Thyroid gland (tissue), 4 donors: ENCODE measurements around the gene LTB4R. TPM values are rescaled to one million over a fixed set of nuclear protein-coding genes. Genes with fewer than 3 reads are reported as not detected.

Experiments
- DNase-seq, 2 donors: peaks; one replicate each; pipeline ENCODE4 v3.0.0-alpha.2; 2019
- H3K27ac ChIP-seq, 3 donors: fragments of 200-600 bp; sonication (generic); 1 replicate in 2 of 3; 2 replicates in 1 of 3; pipeline ENCODE4 v1.5.1; 2016 to 2019; ENCODE audit warnings: mild to moderate bottlenecking in 1 of 3, moderate library complexity in 1 of 3
- H3K27me3 ChIP-seq: fragments of 200-600 bp; sonication (generic); one replicate; pipeline ENCODE4 v1.5.1; 2019
- H3K36me3 ChIP-seq, 2 donors: fragments of 200-600 bp; sonication (generic); one replicate each; pipeline ENCODE4 v1.5.1; 2016 to 2019
- H3K4me1 ChIP-seq, 2 donors: fragments of 200-600 bp; sonication (generic); one replicate each; pipeline ENCODE4 v1.5.1; 2017 to 2019
- H3K4me3 ChIP-seq, 3 donors: fragments of 200-600 bp; sonication (generic); replicated peaks in 1 of 3; 1 replicate in 2 of 3; 2 replicates in 1 of 3; pipeline ENCODE4 v1.5.1; 2016; ENCODE audit warnings: mild to moderate bottlenecking in 1 of 3
- H3K9me3 ChIP-seq: fragments of 200-600 bp; sonication (generic); one replicate; pipeline ENCODE4 v1.5.1; 2017
- POLR2A ChIP-seq, 2 donors: fragments of 450-650 bp; IDR thresholded peaks; one replicate each; pipeline ENCODE4 v1.6.1; 2017; ENCODE audit warnings: antibody characterized with exemption in 2 of 2, mild to moderate bottlenecking in 2 of 2, moderate library complexity in 1 of 2
- WGBS, 2 donors: methylation state at CpG; one replicate each; pipeline ENCODE4 v1.1.5; 2017; 5-methylcytosine and 5-hydroxymethylcytosine counted together
- intact Hi-C: fragments of 100-400 bp; cut with DNase I; formaldehyde crosslinking; loops from one replicate; pipeline ENCODE4 v1.15.1; 2023
- total RNA-seq, 4 donors: library from RNA; depleted of rRNA; stranded (reverse); fragments of >200 nt; gene quantifications; one replicate each; pipeline ENCODE4 v1.2.3, GENCODE V29; 2016
- TF ChIP-seq, protein P1 (sequence below), 6 experiments: fragments of 200-600 bp in 3 of 6; fragments of 450-650 bp in 3 of 6; sonication (generic) in 3 of 6; IDR thresholded peaks; one replicate each; pipeline ENCODE4 v1.5.1; 2016 to 2019; ENCODE audit warnings: antibody characterized with exemption in 6 of 6, mild to moderate bottlenecking in 2 of 6, inconsistent platforms in 1 of 6, moderate library complexity in 1 of 6

LTB4R gene
- total RNA-seq, 4 donors from 2014 or later, result 4.2 to 7.4 (median 4.3) TPM

DNA sequence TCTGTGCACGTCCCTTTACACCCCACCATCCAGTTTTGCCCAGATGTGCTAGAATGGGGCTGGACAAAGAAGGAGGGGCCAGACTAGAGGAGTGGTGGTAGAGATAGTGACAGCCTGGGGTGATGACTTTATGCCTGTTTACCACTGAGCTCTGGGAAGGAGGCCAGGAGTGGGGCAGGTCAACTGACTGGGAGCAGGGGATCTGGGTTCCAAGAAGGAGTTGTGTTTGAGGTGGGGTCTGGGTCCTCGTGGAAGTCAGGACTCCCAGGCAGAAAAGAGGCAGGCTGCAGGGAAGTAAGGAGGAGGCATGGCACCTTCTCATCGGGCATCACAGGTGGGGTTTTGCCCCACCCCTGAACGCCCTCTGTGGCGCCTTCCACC is 1.0 kb upstream of the LTB4R start:
- peaks cover 19 to 57% of the 10 kb centered on the region in 2 donors for H3K4me1 ChIP-seq
- 38 to 53% methylated on average over 3 to 5 of the region's 5 CpGs for WGBS, 2 donors
- no peaks in the 10 kb centered on the region for H3K27me3 ChIP-seq
- intact Hi-C loops, result no loop called here
- no peak for TF ChIP-seq POLR2A (IDR thresholded peaks at IDR 0.05)
- TF ChIP-seq, protein P1, sequence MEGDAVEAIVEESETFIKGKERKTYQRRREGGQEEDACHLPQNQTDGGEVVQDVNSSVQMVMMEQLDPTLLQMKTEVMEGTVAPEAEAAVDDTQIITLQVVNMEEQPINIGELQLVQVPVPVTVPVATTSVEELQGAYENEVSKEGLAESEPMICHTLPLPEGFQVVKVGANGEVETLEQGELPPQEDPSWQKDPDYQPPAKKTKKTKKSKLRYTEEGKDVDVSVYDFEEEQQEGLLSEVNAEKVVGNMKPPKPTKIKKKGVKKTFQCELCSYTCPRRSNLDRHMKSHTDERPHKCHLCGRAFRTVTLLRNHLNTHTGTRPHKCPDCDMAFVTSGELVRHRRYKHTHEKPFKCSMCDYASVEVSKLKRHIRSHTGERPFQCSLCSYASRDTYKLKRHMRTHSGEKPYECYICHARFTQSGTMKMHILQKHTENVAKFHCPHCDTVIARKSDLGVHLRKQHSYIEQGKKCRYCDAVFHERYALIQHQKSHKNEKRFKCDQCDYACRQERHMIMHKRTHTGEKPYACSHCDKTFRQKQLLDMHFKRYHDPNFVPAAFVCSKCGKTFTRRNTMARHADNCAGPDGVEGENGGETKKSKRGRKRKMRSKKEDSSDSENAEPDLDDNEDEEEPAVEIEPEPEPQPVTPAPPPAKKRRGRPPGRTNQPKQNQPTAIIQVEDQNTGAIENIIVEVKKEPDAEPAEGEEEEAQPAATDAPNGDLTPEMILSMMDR (IDR thresholded peaks at IDR 0.05), result no peak
- H3K36me3 ChIP-seq, result peaks cover 12% of the 10 kb centered on the region in 2 donors
- H3K4me3 ChIP-seq, result peak overlapping the region in 1 of 3 donors; percentile 35
- no peaks in the 10 kb centered on the region for H3K9me3 ChIP-seq
- peak overlapping the region in 2 of 3 donors; percentile 82 to 89 for H3K27ac ChIP-seq
- no peak for DNase-seq

DNA sequence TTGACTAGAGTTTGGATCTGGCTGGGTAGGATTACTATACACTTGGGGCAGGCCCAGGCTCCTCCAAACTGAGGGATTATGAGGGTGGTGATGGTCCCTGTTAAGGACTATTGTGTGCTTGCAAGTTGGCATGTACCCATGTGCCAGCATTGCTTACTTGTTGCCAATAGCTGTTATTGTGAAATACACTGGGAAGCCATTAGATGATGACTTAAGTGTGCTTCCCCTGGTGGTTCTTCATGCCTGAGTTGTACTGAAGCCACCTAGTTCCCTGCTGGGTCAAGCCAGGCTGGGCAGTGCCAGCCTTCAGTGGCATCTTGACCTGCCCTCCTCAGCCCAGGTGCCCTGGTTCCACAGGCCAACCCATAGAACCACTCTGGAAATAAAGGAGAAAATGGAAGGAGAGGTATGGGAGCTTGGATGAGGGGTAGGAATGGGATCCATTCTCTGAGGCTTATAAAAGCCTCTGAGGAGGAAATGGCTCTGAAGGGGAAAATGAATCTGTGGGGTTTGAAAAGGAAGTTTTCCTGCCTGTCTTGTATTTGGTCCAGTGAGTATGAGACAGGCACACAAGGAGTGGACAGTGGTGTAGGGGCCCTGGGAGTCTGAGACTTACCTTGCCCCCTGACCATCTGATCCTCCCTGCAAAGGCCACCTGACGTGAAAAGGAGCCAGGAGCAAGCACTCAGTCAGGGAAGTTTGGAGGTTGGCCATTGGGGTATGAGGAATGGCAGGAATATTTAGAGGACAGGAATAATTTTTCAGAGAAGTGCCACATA is 724 bp downstream of the LTB4R start:
- DNase-seq, result peak; percentile 46 to 52
- intact Hi-C loops, result no loop called here
- Histone ChIP-seq H3K27me3 (no peaks in the 10 kb centered on the region), H3K9me3 (no peaks in the 10 kb centered on the region), H3K4me3 (peak overlapping the region in 1 of 3 donors; percentile 35), H3K4me1 (peaks cover 19 to 73% of the 10 kb centered on the region in 2 donors), H3K36me3 (no peaks in the 10 kb centered on the region), H3K27ac (peak overlapping the region; percentile 82 to 89 (median 84))
- TF ChIP-seq, protein P1 (IDR thresholded peaks at IDR 0.05), result no peak
- no peak for TF ChIP-seq POLR2A (IDR thresholded peaks at IDR 0.05)
- 100% methylated on average over 1 of the region's 1 CpG for WGBS, 2 donors

DNA sequence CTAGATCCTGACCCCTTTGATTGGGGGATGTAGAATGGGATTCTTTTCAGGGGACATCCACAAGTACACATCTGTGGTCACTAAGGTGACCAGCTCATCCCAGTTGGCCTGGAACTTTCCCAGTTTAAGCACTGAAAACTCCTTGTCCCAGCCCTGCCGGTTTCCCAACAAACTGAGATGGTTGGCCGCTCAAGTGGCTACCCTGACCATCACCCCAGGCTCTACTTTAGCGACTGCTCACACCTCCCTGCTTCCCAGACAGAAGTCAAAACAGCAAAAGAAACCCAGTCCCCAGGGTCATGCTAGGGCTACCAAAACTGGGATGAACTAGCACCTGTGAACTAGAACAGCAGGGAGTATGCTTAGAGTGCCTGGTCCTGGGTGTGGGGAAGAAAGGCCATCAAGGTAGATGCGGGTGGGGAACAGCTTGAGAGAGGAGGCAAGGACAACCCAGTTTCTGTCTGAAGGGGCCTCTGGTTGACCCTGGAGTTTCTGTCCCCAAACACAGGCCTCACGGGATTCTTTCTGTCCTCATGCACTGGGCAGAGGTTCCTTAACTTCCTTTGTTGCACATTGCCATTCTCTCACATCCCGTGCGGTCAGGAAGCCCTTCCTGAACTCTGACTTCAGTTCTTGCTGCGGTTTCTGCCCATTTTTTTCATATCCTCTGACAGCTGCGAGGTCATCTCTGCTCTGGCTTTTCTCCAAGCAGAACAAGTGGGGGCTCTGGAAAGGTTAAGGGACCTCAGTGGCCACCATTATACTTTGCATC is 1.6 kb downstream of the LTB4R start:
- peaks cover 19 to 74% of the 10 kb centered on the region in 2 donors for H3K4me1 ChIP-seq
- no peaks in the 10 kb centered on the region for H3K36me3 ChIP-seq
- H3K27ac ChIP-seq, result peak overlapping the region; percentile 48 to 89 (median 82)
- WGBS, 2 donors, result 62 to 63% methylated on average over 8 to 9 of the region's 9 CpGs
- no peak overlapping the region for H3K4me3 ChIP-seq
- no peaks in the 10 kb centered on the region for H3K9me3 ChIP-seq
- intact Hi-C loops, result no loop called here
- no peaks in the 10 kb centered on the region for H3K27me3 ChIP-seq
- peak in 1 of 2 donors; percentile 55 for DNase-seq
- TF ChIP-seq POLR2A (IDR thresholded peaks at IDR 0.05), result no peak
- TF ChIP-seq, protein P1 (IDR thresholded peaks at IDR 0.05), result no peak

DNA sequence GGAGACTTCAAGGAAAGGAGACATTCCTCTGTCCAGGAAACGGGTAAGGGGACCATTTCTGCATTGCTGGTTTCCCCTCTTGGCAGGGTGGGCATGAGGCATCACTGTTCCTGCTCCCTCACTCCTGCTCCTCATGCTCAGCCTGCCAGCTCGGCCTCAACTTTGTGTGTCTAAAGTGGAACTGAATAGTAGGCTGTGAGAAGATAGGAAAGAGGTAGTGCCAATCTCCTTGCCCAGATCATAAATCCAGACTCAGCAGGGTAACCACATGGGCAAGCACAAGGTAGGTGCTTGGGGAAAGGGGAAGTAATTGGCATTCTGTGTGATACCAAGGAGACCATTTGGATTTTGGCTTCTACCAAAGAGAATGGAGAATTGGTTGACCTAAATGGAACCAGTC is 2.6 kb downstream of the LTB4R start:
- Histone ChIP-seq H3K27ac (peak overlapping the region in 2 of 3 donors; percentile 52 to 89), H3K4me3 (no peak overlapping the region), H3K4me1 (peaks cover 19 to 69% of the 10 kb centered on the region in 2 donors), H3K27me3 (no peaks in the 10 kb centered on the region), H3K9me3 (no peaks in the 10 kb centered on the region), H3K36me3 (no peaks in the 10 kb centered on the region)
- TF ChIP-seq, protein P1 (IDR thresholded peaks at IDR 0.05), result no peak
- TF ChIP-seq POLR2A (IDR thresholded peaks at IDR 0.05), result no peak
- no peak for DNase-seq
- intact Hi-C loops, result no loop called here
- WGBS, 2 donors, result 85 to 87% methylated on average over 2 of the region's 2 CpGs
